ENCODE results near the gene FAM25C.
"Not testable (repeated sequence)": the region's sequence is repeated elsewhere in the genome, so short reads cannot be mapped to it uniquely, and the experiment has no call there.

The FAM25C gene

GRCh38 chr10:47960699-47961098 is 38.9 kb downstream of the FAM25C start:
- DNase-seq (ENCODE audit: insufficient read length, low spot score); FAIRE-seq: not testable (repeated sequence)

DNA sequence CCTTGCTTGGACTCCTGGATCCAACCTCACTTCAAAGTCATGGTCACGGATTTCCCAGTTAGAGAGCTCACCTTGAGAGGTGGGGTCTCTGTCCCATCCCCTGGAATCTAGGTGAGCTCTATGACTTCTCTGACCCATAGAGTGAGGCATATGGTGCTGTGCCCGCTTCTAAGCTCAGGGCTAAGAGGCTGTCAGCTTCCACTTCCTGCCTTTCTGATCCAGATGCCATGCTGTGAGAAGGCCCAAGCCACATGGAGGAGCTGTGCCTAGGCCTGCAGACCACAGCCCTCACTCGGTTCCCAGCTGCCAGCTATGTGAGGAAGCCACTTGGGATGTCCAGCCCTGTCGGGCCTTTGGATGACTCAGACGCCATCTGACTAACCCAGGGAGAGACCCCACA is 39.9 kb downstream of the FAM25C start:
- FAIRE-seq; DNase-seq (ENCODE audit: insufficient read length, low spot score): not testable (repeated sequence)

GRCh38 chr10:47957158-47957557 is 42.4 kb downstream of the FAM25C start:
- not testable (repeated sequence) for FAIRE-seq; DNase-seq (ENCODE audit: insufficient read length, low spot score)

DNA sequence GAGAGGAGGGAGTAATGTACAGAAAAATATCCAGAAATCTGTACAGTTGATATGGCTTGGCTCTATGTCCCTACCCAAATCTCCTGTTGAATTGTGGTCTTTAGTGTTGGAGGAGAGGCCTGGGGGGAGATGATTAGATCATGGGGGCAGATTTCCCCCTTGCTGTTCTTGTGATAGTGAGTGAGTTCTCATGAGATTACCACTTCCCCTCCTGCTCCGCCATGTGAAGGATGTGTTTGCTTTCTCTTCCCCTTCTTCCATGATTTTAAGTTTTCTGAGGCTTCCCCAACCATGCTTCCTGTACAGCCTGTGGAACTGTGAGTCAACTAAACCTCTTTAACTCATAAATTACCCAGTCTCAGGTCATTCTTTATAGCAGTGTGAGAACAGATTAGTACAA is 52.2 kb downstream of the FAM25C start:
- DNase-seq (ENCODE audit: insufficient read length, low spot score); FAIRE-seq: not testable (repeated sequence)

Data from HTR-8/SVneo (cell line).